GM19395 (cell line): Measurements from ENCODE around the gene EFL1.

Source experiments
- ATAC-seq: cut with Tn5 transposase; IDR thresholded peaks from one replicate; pipeline ENCODE4 v1.9.1; 2021; ENCODE audit warnings: mild to moderate bottlenecking, moderate library complexity; ENCODE audit not compliant: unreplicated experiment

Gene EFL1

GRCh38 chr15:82093325-82093724, 169.2 kb downstream of the EFL1 start:
- no peak for ATAC-seq

- ATAC-seq = no peak
Measured at GRCh38 chr15:82091636-82092140, 170.8 kb downstream of the EFL1 start.

- ATAC-seq = no peak
Measured at GRCh38 chr15:82086243-82086995, 176.1 kb downstream of the EFL1 start.

GRCh38 chr15:82081914-82082762, 180.4 kb downstream of the EFL1 start:
- no peak for ATAC-seq

GRCh38 chr15:82080774-82081173, 181.8 kb downstream of the EFL1 start:
- no peak for ATAC-seq
